AG04450 (cell line): ENCODE data around the gene CTSG. TPM values are rescaled to one million over a fixed set of nuclear protein-coding genes. Genes with fewer than 3 reads are reported as not detected.

Experiments used
- CTCF ChIA-PET: fragments of 300-600, 350-600 bp; formaldehyde crosslinking; extraction: SDS; loops from one replicate; lab custom pipeline; 2022; ENCODE audit warnings: antibody characterized with exemption, inconsistent platforms; lab: Charles Lee
- POLR2A ChIA-PET: fragments of 350-600 bp; formaldehyde crosslinking; extraction: SDS; loops from one replicate; lab custom pipeline; 2021; ENCODE audit warnings: antibody characterized with exemption, inconsistent platforms; lab: Yijun Ruan, JAX
- DNase-seq: peaks from one replicate; pipeline ENCODE4 v3.0.0-alpha.2; 2011; ENCODE audit warnings: low read depth, low spot score
- H3K27ac ChIP-seq: one replicate; pipeline ENCODE4 v1.5.1; 2012; ENCODE audit warnings: low read depth, low read length, control low read depth
- H3K27me3 ChIP-seq: one replicate; pipeline ENCODE4 v1.6.0; 2012; ENCODE audit warnings: low read length; ENCODE audit not compliant: control insufficient read depth, insufficient read depth
- H3K4me3 ChIP-seq: 2 replicates; pipeline ENCODE4 v1.5.1; 2011; ENCODE audit warnings: mild to moderate bottlenecking, low read depth, low read length, control low read depth
- H3K9me3 ChIP-seq: 2 replicates; pipeline ENCODE4 v1.5.1; 2012; ENCODE audit warnings: low read length; ENCODE audit not compliant: control insufficient read depth, insufficient read depth
- CTCF ChIP-seq: IDR thresholded peaks from 2 replicates; pipeline ENCODE4 v1.5.1; 2011; ENCODE audit warnings: low read depth, low read length, control low read depth, inconsistent platforms
- polyA minus RNA-seq: library from RNA; depleted of rRNA, polyadenylated mRNA; stranded (reverse); fragments of >200 nt; gene quantifications from 2 replicates; pipeline ENCODE4 v1.2.3, GENCODE V29; 2011; rRNA and poly(A)+ RNA removed
- polyA plus RNA-seq: library from polyadenylated mRNA; depleted of rRNA; stranded (reverse); fragments of >200 nt; gene quantifications from 2 replicates; pipeline ENCODE4 v1.2.3, GENCODE V29; 2011; rRNA removed

Gene CTSG
- not detected in 2 replicates for polyA plus RNA-seq
- not detected in 2 replicates for polyA minus RNA-seq

- no peaks in the 10 kb centered on the region for H3K27me3 ChIP-seq
- no peak within 1 kb of the TSS for H3K4me3 ChIP-seq
- ChIA-PET CTCF (no interaction called here), POLR2A (no interaction called here)
- no peak for TF ChIP-seq CTCF
- H3K27ac ChIP-seq, result no peak within 1 kb of the TSS
- peaks cover 9% of the 10 kb centered on the region; the same call in 1 of the 2 replicates for H3K9me3 ChIP-seq
- DNase-seq, result no peak
Observed at GRCh38 chr14:24576182-24576581, at the start of gene CTSG. Gene CTSG (minus strand): TSS chr14:24576250. CDS start chr14:24576223, 27 bp downstream.

- POLR2A ChIA-PET, result no interaction called here
- no peak for TF ChIP-seq CTCF
- CTCF ChIA-PET, result no interaction called here
Observed at GRCh38 chr14:24613747-24614146, 37.7 kb upstream of the CTSG start.

GRCh38 chr14:24613241-24613640 lies 37.2 kb upstream of the CTSG start:
- Histone ChIP-seq H3K27ac (no peak overlapping the region), H3K9me3 (no peaks in the 10 kb centered on the region; the same call in 1 of the 2 replicates), H3K27me3 (no peaks in the 10 kb centered on the region), H3K4me3 (no peak overlapping the region)
- DNase-seq, result no peak
- POLR2A ChIA-PET, result no interaction called here
- CTCF ChIA-PET, result no interaction called here
- no peak for TF ChIP-seq CTCF

More at GRCh38 chr14:24613747-24614146, 37.7 kb upstream of the CTSG start:
- H3K27ac ChIP-seq, result no peak overlapping the region
- H3K4me3 ChIP-seq, result no peak overlapping the region
- H3K9me3 ChIP-seq, result no peaks in the 10 kb centered on the region; the same call in 1 of the 2 replicates
- no peak for DNase-seq
- H3K27me3 ChIP-seq, result no peaks in the 10 kb centered on the region

- no peaks in the 10 kb centered on the region; the same call in 1 of the 2 replicates for H3K9me3 ChIP-seq
- ChIA-PET POLR2A (no interaction called here), CTCF (no interaction called here)
- DNase-seq, result no peak
- no peak overlapping the region for H3K27ac ChIP-seq
- TF ChIP-seq CTCF, result no peak
- H3K27me3 ChIP-seq, result no peaks in the 10 kb centered on the region
- no peak overlapping the region for H3K4me3 ChIP-seq
Observed at GRCh38 chr14:24612196-24612595, 36.1 kb upstream of the CTSG start.

- no peak for TF ChIP-seq CTCF
- no peak within 1 kb of the TSS for H3K27ac ChIP-seq
- CTCF ChIA-PET, result no interaction called here
- POLR2A ChIA-PET, result no interaction called here
- H3K27me3 ChIP-seq, result no peaks in the 10 kb centered on the region
- peaks cover 5% of the 10 kb centered on the region for H3K9me3 ChIP-seq
- H3K4me3 ChIP-seq, result no peak within 1 kb of the TSS
- DNase-seq, result no peak
Observed at GRCh38 chr14:24609655-24610344, 33.8 kb upstream of the CTSG start, which contains the start of gene GZMH. Gene GZMH (minus strand): TSS chr14:24609685. CDS start chr14:24609613, 72 bp downstream.
